BE2C (cell line): ENCODE data around the gene DOK5.

ENCODE experiments used
- DNase-seq: peaks from one replicate; pipeline ENCODE4 v3.0.0-alpha.2; 2020
- H3K27me3 ChIP-seq: fragments of 250-450 bp; sonication (Bioruptor Pico); 2 replicates; pipeline ENCODE4 v1.5.1; 2020; ENCODE audit warnings: mild to moderate bottlenecking
- H3K36me3 ChIP-seq: fragments of 250-450 bp; sonication (Bioruptor Pico); 2 replicates; pipeline ENCODE4 v1.5.1; 2020; ENCODE audit warnings: mild to moderate bottlenecking
- H3K4me1 ChIP-seq: fragments of 250-450 bp; sonication (Bioruptor Pico); 2 replicates; pipeline ENCODE4 v1.5.1; 2020
- H3K4me3 ChIP-seq: 2 replicates; pipeline ENCODE4 v1.5.1; 2011; ENCODE audit warnings: low read depth, low read length
- H3K9me3 ChIP-seq: fragments of 250-450 bp; sonication (Bioruptor Pico); 2 replicates; pipeline ENCODE4 v1.5.1; 2020
- CTCF ChIP-seq: IDR thresholded peaks from 2 replicates; pipeline ENCODE4 v1.5.1; 2012; ENCODE audit warnings: mild to moderate bottlenecking, low read depth, low read length

The DOK5 gene

GRCh38 chr20:54688476-54688875 is 213.1 kb downstream of the DOK5 start:
- no peak for TF ChIP-seq CTCF
- no peaks in the 10 kb centered on the region for H3K36me3 ChIP-seq
- H3K4me1 ChIP-seq = no peaks in the 10 kb centered on the region
- H3K9me3 ChIP-seq = no peaks in the 10 kb centered on the region
- DNase-seq = no peak
- H3K27me3 ChIP-seq = no peaks in the 10 kb centered on the region
- no peak overlapping the region for H3K4me3 ChIP-seq

DNA sequence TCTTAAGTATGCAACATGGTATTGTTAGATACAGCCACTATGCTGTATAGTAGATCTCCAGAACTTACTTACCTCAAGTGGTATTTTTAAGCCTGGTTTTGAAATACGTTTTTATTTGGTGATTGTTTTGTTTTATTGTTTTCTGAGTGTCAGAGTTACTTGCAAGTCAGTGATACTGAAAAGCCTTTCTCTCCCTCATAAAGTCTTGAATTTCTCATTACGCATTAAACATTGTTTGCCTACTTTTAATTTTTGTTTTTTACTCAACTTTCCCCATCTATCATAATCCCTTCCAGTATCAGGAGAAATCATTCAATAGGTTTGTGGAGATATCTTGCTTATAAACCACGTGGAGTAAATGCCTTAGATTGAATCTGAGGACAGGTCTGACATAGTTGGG is 214.9 kb downstream of the DOK5 start:
- Histone ChIP-seq H3K4me1 (no peaks in the 10 kb centered on the region), H3K27me3 (no peaks in the 10 kb centered on the region), H3K9me3 (no peaks in the 10 kb centered on the region), H3K4me3 (no peak overlapping the region), H3K36me3 (no peaks in the 10 kb centered on the region)
- TF ChIP-seq CTCF = no peak
- no peak for DNase-seq

GRCh38 chr20:54691327-54691726 is 215.9 kb downstream of the DOK5 start:
- H3K9me3 ChIP-seq = no peaks in the 10 kb centered on the region
- TF ChIP-seq CTCF = no peak
- no peak for DNase-seq
- H3K36me3 ChIP-seq = no peaks in the 10 kb centered on the region
- no peak overlapping the region for H3K4me3 ChIP-seq
- H3K4me1 ChIP-seq = no peaks in the 10 kb centered on the region
- no peaks in the 10 kb centered on the region for H3K27me3 ChIP-seq

DNA sequence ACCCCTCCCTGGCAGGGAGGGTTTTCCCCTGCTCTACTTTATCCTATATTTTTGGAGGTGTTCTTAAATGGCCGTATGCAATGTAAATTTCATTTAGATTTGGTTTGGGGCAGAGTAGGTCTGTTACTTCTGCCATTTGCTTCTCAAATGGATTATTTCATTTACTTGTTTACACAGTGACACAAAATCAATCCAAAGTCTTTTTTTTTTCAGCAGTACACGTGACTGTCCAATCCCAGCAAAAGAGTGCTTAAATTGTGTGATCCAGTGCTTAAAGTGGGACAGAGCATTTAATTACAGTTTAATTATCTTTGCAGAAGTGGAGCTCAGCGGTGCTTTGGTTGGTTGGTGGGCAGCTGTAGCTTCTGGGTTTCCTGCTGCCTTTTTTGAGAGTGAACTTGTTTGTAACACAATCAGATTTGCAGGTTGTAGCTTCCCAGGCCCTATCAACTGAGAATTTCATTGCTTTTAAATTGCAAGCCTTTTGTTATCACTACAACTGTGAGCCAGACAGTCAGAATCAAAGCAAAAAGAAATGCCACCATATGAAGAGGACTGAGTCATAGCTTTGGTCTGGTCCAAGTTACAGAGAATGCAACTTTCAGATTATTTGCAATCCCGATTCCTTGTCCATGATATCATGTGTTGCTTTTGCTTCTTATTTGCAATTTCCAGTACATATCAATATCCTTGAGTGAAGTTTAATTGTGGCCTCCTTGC is 216.9 kb downstream of the DOK5 start:
- no peaks in the 10 kb centered on the region for H3K4me1 ChIP-seq
- no peaks in the 10 kb centered on the region for H3K9me3 ChIP-seq
- no peak for TF ChIP-seq CTCF
- H3K36me3 ChIP-seq = no peaks in the 10 kb centered on the region
- no peak for DNase-seq
- no peak overlapping the region for H3K4me3 ChIP-seq
- H3K27me3 ChIP-seq = no peaks in the 10 kb centered on the region

DNA sequence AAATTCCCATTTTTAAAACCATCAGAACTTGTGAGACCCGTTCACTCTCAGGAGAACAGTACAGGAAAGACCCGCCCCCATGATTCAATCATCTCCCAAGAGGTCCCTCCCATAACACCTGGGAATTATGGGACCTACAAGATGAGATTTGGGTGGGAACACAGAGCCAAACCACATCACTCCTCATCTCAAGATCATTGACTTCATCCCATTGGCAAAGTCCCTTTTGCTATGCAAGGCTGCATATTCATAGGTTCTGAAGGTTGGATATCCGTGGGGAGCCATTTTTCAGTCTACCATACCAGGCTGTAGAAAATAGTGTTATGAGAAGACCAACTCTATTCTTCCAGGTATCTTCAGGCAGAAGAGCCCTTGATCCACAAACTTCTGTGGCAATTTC is 219.1 kb downstream of the DOK5 start:
- H3K36me3 ChIP-seq = no peaks in the 10 kb centered on the region
- no peak overlapping the region for H3K4me3 ChIP-seq
- TF ChIP-seq CTCF = no peak
- H3K27me3 ChIP-seq = no peaks in the 10 kb centered on the region
- no peaks in the 10 kb centered on the region for H3K4me1 ChIP-seq
- H3K9me3 ChIP-seq = no peaks in the 10 kb centered on the region
- no peak for DNase-seq

GRCh38 chr20:54698373-54698772 is 223.0 kb downstream of the DOK5 start:
- no peak for DNase-seq
- Histone ChIP-seq H3K27me3 (no peaks in the 10 kb centered on the region), H3K9me3 (no peaks in the 10 kb centered on the region), H3K4me3 (no peak overlapping the region), H3K36me3 (no peaks in the 10 kb centered on the region), H3K4me1 (no peaks in the 10 kb centered on the region)
- TF ChIP-seq CTCF = no peak
